HG02884 (cell line): ENCODE data around the gene SLC25A22.

Experiments
- ATAC-seq: cut with Tn5 transposase; IDR thresholded peaks from one replicate; pipeline ENCODE4 v1.9.1; 2021; ENCODE audit warnings: mild to moderate bottlenecking, moderate library complexity; ENCODE audit not compliant: unreplicated experiment

Gene SLC25A22

GRCh38 chr11:823441-824291 lies 25.6 kb upstream of the SLC25A22 start:
- no peak for ATAC-seq

DNA sequence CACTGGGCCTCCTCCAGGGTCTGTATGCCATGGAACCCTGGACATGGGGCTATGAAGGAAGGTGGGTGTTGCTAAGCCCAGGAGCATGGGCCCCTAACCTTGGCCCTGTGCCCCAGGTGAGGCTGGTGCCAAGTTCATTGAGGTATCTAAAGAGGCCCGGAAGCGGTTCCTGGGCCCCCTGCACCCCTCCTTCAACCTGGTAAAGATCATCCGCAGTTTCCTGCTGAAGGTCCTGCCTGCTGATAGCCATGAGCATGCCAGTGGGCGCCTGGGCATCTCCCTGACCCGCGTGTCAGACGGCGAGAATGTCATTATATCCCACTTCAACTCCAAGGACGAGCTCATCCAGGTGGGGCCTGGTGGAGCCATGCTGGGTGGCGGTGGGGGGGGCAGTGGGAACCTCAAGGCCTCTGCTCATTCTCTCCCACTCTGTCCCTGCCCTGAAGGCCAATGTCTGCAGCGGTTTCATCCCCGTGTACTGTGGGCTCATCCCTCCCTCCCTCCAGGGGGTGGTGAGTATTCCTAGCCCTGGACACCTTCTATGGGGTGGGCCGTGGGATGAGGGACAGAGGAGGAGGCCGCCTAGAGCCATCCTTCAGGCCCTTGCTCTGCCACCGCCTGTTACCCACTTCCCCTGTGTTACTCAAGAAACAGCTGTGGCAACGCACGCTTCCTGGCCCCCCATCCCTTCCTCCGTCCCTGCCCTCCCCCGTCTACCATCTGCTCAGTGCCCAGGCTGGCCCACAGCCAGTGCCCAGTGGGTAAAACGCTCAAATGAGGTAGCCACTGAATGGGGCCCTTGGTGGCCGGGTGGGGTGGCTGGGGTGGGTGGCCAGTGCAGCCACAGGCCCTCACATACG lies 23.7 kb upstream of the SLC25A22 start:
- ATAC-seq, result no peak

- no peak for ATAC-seq
Observed at GRCh38 chr11:820655-821511, 22.8 kb upstream of the SLC25A22 start.

DNA sequence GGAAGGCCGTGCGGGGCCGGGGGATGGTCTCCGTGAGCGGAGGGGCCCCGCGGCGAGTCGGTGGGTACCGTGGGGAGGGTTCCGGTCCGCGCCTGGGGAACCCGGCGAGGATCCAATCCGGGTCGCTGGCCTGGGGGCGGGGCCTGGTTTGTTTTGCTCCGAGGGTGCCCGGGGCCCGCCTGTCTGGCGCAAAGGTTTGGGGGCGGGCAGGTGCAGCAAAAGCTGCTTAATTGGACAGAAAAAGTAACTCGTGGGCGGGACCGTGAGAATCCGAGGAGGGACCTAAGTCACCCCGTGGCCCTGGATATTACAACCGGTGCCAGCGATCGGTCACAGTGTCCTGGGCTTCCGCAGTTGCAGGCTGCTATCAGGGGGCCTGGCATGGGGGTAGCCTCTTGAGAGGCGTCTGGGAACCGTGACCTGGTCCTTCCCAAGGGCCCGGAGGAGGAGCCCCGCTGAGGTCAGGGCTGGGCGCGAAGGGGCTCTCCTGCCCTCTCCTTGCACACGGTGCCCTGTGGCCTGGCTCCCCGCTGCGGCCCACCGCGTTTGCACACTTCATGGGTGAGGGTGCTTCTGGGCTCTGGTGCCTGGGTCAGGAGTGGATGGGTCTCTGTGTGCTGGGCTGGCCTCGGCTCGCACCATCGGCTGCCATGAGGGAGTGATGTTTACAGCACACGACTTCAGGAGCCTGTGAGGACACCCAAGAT lies 22.0 kb upstream of the SLC25A22 start:
- ATAC-seq, result peak; percentile 64

DNA sequence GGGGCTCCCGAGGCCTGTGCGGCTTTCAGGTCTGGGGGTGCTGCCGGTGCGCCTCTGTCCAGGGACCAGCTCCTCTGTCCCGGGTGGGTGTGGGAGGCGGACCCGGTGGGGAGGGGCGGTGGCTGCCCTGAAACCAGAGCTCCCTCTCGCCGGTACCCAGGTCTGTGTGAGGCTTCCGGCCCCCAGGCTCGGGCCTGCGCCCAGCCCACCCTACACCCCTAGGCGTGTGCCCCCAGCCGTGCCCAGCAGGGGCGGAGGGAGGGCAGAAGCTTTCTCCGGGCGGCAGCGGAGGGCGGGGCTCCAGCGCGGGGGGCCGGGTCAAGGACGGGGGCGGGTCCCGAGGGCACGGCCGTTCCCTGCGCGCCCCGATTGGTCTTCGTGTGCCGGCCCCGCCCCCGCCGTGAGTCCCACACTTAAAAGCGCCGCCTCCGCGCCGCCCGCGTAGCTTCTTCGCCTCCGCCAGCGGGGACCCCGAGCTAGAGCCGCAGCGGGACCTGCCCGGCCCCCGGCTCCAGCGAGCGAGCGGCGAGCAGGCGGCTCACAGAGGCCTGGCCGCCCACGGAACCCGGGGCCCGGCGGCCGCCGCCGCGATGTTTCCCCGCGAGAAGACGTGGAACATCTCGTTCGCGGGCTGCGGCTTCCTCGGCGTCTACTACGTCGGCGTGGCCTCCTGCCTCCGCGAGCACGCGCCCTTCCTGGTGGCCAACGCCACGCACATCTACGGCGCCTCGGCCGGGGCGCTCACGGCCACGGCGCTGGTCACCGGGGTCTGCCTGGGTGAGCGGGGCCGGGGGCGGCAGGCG lies 21.2 kb upstream of the SLC25A22 start:
- peak; percentile 58 for ATAC-seq

GRCh38 chr11:818396-819128 lies 20.5 kb upstream of the SLC25A22 start, which contains the start of gene PNPLA2:
PNPLA2 (plus strand) TSS chr11:818914; CDS start chr11:819719, 805 bp downstream.
- ATAC-seq, result no peak

- ATAC-seq, result no peak
Observed at GRCh38 chr11:816433-816779, 18.3 kb upstream of the SLC25A22 start.

- no peak for ATAC-seq
Observed at GRCh38 chr11:815675-816432, 17.8 kb upstream of the SLC25A22 start.

DNA sequence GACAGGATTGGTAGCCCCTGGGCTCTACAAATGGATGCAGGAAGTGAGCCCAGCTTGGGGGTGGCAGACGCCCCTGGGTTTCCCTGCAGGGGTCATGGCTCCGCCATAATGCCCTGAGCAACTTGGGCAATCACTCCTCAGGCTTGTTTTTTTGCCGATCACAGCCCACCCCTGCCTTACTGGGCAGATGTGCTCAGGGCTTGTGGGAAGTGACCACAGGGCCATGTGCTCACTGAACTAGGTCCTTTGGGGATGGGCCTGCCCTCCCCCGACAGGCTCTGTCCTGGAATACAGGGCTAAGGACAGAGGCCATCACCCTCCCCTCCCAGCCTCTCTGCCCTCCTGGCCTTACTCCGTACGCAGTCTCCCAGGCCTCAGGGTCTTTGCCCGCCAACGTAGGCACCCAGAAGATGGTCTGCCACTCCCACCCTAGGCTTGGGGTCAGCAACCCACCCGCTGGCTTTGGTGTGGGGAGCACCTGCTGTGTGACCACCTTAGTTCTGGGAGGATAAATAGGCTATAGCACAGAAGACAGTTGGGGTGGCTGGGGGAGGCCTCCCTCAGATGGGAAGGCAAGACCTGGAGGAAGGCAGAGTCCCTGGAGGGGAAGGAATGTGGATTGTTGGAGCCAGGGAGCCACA lies 15.5 kb upstream of the SLC25A22 start:
- no peak for ATAC-seq

- no peak for ATAC-seq
Observed at GRCh38 chr11:813072-813455, 15.0 kb upstream of the SLC25A22 start.

DNA sequence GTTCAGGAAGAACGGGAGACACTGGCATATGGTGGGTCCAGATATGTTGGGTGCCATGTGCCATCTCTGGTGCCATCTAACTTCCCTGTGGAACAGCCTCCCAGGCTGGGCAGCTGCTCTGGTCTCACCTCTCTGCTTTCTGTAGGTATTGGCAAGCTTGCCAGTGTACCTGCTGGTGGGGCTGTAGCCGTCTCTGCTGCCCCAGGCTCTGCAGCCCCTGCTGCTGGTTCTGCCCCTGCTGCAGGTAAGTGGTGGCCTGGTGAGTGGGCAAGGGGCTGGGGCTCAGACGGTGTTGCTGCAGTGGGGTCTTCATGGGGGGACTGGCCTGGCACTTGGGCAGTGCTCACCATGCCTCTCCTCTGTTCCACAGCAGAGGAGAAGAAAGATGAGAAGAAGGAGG lies 14.3 kb upstream of the SLC25A22 start:
- ATAC-seq, result no peak

GRCh38 chr11:811446-812245 lies 13.6 kb upstream of the SLC25A22 start:
- ATAC-seq, result no peak

DNA sequence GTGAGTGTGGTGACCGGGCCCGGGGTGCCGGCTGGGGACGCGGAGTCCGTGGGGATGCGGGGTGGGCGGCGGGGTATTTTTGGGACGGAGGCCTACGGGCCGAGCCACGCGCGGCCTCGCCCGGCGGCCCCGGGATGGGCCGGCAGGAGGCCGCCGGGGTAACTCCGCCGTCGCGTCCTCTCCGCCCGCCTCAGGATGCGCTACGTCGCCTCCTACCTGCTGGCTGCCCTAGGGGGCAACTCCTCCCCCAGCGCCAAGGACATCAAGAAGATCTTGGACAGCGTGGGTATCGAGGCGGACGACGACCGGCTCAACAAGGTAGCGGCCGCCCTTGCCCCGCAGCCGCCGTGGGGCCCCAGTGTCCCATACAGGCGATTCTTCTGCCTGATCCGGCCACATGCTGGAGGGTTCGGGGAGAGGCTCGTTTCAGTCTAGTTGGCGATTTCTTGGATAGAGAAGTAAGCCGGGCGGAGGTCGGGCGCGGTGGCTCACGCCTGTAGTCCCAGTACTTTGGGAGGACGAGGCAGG lies 12.0 kb upstream of the SLC25A22 start:
- peak; percentile 8 for ATAC-seq

DNA sequence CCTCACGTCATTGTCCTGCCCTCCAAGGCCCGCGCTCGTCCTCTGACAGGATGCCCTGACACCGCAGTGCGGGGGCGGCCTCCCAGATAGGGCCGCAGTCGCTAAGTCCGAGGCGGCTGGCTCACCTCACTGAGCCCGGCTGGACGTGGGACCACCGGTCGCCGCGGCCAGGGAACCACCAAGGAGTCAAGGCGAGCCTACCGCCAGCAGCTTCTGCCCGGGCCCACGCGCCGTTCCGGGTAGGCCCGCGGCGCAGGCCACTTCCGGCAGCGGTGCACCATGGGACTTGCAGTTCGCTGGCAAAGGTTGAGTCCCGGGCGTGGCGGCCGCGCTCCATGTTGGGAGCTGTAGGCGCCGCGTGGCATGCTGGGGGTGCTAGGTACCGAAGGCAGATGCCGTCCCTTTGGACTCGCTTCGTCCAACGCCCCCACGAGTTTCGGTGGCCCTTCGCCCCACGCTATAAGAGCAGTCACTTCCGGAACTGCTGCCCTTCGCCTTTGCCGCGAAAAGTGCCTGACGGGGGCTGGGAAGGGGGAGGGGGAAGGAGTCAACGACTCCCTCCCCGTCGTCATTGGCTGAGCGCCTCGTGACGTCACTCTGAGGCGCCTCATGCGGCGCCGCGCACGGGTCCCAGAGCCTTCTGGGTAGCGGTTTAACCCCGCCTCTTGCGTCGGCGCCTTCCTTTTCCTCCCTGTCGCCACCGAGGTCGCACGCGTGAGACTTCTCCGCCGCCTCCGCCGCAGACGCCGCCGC lies 11.4 kb upstream of the SLC25A22 start, which contains the start of gene RPLP2:
RPLP2 (plus strand) TSS at position 681 of the 753 bp plus-strand sequence. CDS start 268 bp downstream, outside the sequence.
- ATAC-seq, result peak; percentile 59

DNA sequence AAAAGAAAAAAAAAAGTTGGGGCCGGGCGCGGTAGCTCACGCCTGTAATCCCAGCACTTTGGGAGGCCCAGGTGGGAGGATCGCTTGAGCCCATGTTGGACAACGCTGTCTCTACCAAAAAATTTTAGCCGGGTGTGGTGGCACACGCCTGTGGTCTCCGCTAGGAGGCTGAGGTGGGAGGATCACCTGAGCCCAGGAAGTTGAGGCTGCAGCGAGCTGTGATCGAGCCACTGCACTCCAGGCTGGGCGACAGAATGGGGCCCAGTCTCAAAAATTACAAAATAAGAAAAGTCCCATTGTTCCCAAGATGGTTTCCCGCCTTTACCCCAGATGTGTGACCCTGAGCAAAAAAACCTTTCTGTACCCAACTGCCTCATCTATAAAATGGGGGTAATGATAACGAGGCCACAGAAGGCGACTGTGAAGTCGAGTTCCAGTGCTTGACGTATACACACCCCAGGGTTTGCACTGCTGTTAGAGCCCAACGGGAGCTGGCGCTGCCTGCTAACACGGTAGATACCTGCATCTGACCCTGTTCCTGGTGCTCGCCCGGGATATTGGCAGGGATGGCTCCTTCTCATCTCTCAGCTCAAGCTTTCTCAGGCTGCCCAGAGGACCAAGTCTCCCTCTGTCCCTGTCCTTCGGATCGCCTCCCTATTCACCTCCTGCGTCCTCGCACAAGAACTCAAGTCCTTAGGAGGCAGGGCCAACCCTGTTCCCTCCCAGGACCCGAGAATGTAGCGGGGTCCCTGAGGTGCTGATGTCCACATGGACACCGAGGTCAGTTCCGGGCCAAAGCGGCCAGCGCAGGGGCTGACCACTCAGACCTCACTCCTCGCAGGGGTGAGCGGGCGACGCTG lies 10.6 kb upstream of the SLC25A22 start:
- no peak for ATAC-seq
